Trophoblast cell (in vitro differentiated cells and primary cell): ENCODE measurements around the gene PDIA2.

ENCODE experiments used
- DNase-seq, 2 donors: peaks; one replicate each; pipeline ENCODE4 v3.0.0-alpha.2; 2016
- H2AFZ ChIP-seq: 2 replicates; pipeline ENCODE4 v1.6.1; 2013; ENCODE audit warnings: low read length, moderate library complexity, mild to moderate bottlenecking; ENCODE audit not compliant: insufficient read depth, poor library complexity
- H2AK5ac ChIP-seq: 2 replicates; pipeline ENCODE4 v1.6.1; 2013; ENCODE audit warnings: mild to moderate bottlenecking, low read length
- H2BK120ac ChIP-seq: 2 replicates; pipeline ENCODE4 v1.6.1; 2013; ENCODE audit warnings: low read length, mild to moderate bottlenecking, moderate library complexity; ENCODE audit not compliant: insufficient read depth, poor library complexity
- H2BK12ac ChIP-seq: 2 replicates; pipeline ENCODE4 v1.6.1; 2013; ENCODE audit warnings: mild to moderate bottlenecking, low read length, moderate library complexity
- H2BK5ac ChIP-seq: 2 replicates; pipeline ENCODE4 v1.6.1; 2013; ENCODE audit warnings: low read length, low read depth, moderate library complexity, mild to moderate bottlenecking; ENCODE audit not compliant: poor library complexity
- H3K14ac ChIP-seq: 2 replicates; pipeline ENCODE4 v1.6.1; 2013; ENCODE audit warnings: mild to moderate bottlenecking, low read length
- H3K18ac ChIP-seq: 2 replicates; pipeline ENCODE4 v1.6.1; 2013; ENCODE audit warnings: mild to moderate bottlenecking, low read length
- H3K23ac ChIP-seq: 2 replicates; pipeline ENCODE4 v1.6.1; 2013; ENCODE audit warnings: low read length
- H3K27ac ChIP-seq: 2 replicates; pipeline ENCODE4 v1.5.1; 2013; ENCODE audit warnings: low read depth, mild to moderate bottlenecking, inconsistent platforms, low read length, moderate library complexity
- H3K27me3 ChIP-seq: 2 replicates; pipeline ENCODE4 v1.6.1; 2013; ENCODE audit warnings: inconsistent platforms, mild to moderate bottlenecking, low read length, moderate library complexity; ENCODE audit not compliant: insufficient read depth
- H3K36me3 ChIP-seq, 2 experiments: 1 replicate in 1 of 2; 2 replicates in 1 of 2; pipeline ENCODE4 v1.6.1; 2013; ENCODE audit warnings: low read length in 2 of 2, mild to moderate bottlenecking in 2 of 2, moderate library complexity in 1 of 2; ENCODE audit not compliant: insufficient read depth in 2 of 2, control insufficient read depth in 1 of 2
- H3K4ac ChIP-seq: 2 replicates; pipeline ENCODE4 v1.6.1; 2013; ENCODE audit warnings: low read depth, mild to moderate bottlenecking, low read length, moderate library complexity
- H3K4me1 ChIP-seq, 2 experiments: 1 replicate in 1 of 2; 2 replicates in 1 of 2; pipeline ENCODE4 v1.6.1; 2013; ENCODE audit warnings: low read length in 2 of 2, mild to moderate bottlenecking in 2 of 2, moderate library complexity in 1 of 2; ENCODE audit not compliant: insufficient read depth in 2 of 2, control insufficient read depth in 1 of 2
- H3K4me2 ChIP-seq: 2 replicates; pipeline ENCODE4 v1.6.1; 2013; ENCODE audit warnings: inconsistent platforms, mild to moderate bottlenecking, low read length, moderate library complexity
- H3K4me3 ChIP-seq: 2 replicates; pipeline ENCODE4 v1.5.1; 2013; ENCODE audit warnings: mild to moderate bottlenecking, low read depth, low read length, inconsistent platforms
- H3K79me1 ChIP-seq: one replicate; pipeline ENCODE4 v1.6.1; 2013; ENCODE audit warnings: low read length
- H3K79me2 ChIP-seq: 2 replicates; pipeline ENCODE4 v1.6.1; 2013; ENCODE audit warnings: low read length, mild to moderate bottlenecking; ENCODE audit not compliant: control insufficient read depth, insufficient read depth, poor library complexity
- H3K9ac ChIP-seq: 2 replicates; pipeline ENCODE4 v1.6.1; 2013; ENCODE audit warnings: mild to moderate bottlenecking, low read length
- H3K9me3 ChIP-seq: 2 replicates; pipeline ENCODE4 v1.6.1; 2013; ENCODE audit warnings: low read depth, mild to moderate bottlenecking, control low read depth, inconsistent platforms, low read length; ENCODE audit not compliant: insufficient read depth
- H4K12ac ChIP-seq: 2 replicates; pipeline ENCODE4 v1.6.1; 2013; ENCODE audit warnings: low read depth, mild to moderate bottlenecking, low read length, moderate library complexity
- H4K8ac ChIP-seq: 2 replicates; pipeline ENCODE4 v1.6.1; 2013; ENCODE audit warnings: low read depth, mild to moderate bottlenecking, low read length, moderate library complexity
- H4K91ac ChIP-seq: one replicate; pipeline ENCODE4 v1.6.1; 2013; ENCODE audit warnings: low read depth, mild to moderate bottlenecking, low read length, moderate library complexity
- WGBS: extraction: QIAGEN DNeasy Blood & Tissue Kit; methylation state at CpG from one replicate; pipeline ENCODE4 v1.1.7; 2013; ENCODE audit warnings: missing lambda C conversion rate; ENCODE audit not compliant: insufficient read length, insufficient coverage; ENCODE audit errors: extremely low coverage; 5-methylcytosine and 5-hydroxymethylcytosine counted together

Gene PDIA2

GRCh38 chr16:242281-242680, 40.7 kb upstream of the PDIA2 start:
- Histone ChIP-seq H3K4me1 (no peaks in the 10 kb centered on the region), H4K12ac (no peak overlapping the region), H2BK5ac (no peak overlapping the region), H3K9ac (no peak overlapping the region), H2AFZ (no peak overlapping the region), H3K36me3 (no peaks in the 10 kb centered on the region), H3K79me1 (no peaks in the 10 kb centered on the region), H3K23ac (no peak overlapping the region), H3K4me2 (no peak overlapping the region), H2BK120ac (no peak overlapping the region), H3K18ac (no peak overlapping the region), H4K8ac (no peak overlapping the region), H3K27ac (no peak overlapping the region), H3K27me3 (no peaks in the 10 kb centered on the region), H4K91ac (no peak overlapping the region), H3K4me3 (no peak overlapping the region), H2AK5ac (no peak overlapping the region), H3K14ac (no peak overlapping the region), H3K9me3 (no peaks in the 10 kb centered on the region), H3K4ac (no peak overlapping the region), H3K79me2 (no peaks in the 10 kb centered on the region), H2BK12ac (no peak overlapping the region)
- no peak for DNase-seq
- no CpG with 5 or more reads among the region's 10 CpGs for WGBS

GRCh38 chr16:243348-243747, 39.6 kb upstream of the PDIA2 start:
- Histone ChIP-seq H2AFZ (no peak overlapping the region), H3K4me1 (no peaks in the 10 kb centered on the region), H3K79me1 (no peaks in the 10 kb centered on the region), H3K4me3 (no peak overlapping the region), H2BK120ac (no peak overlapping the region), H3K4ac (no peak overlapping the region), H3K14ac (no peak overlapping the region), H3K27me3 (no peaks in the 10 kb centered on the region), H3K27ac (no peak overlapping the region), H2BK5ac (no peak overlapping the region), H3K18ac (no peak overlapping the region), H4K91ac (no peak overlapping the region), H2BK12ac (no peak overlapping the region), H3K9ac (no peak overlapping the region), H4K8ac (no peak overlapping the region), H3K9me3 (no peaks in the 10 kb centered on the region), H3K4me2 (no peak overlapping the region), H4K12ac (no peak overlapping the region), H3K23ac (no peak overlapping the region), H2AK5ac (no peak overlapping the region), H3K36me3 (no peaks in the 10 kb centered on the region), H3K79me2 (no peaks in the 10 kb centered on the region)
- DNase-seq, result no peak
- WGBS, result no CpG with 5 or more reads among the region's 4 CpGs

GRCh38 chr16:245105-245504, 37.9 kb upstream of the PDIA2 start:
- no peaks in the 10 kb centered on the region for H3K79me2 ChIP-seq
- no peak overlapping the region for H3K14ac ChIP-seq
- H3K27me3 ChIP-seq, result no peaks in the 10 kb centered on the region
- H3K18ac ChIP-seq, result no peak overlapping the region
- WGBS, result no CpG with 5 or more reads among the region's 9 CpGs
- H2AK5ac ChIP-seq, result no peak overlapping the region
- H3K9me3 ChIP-seq, result no peaks in the 10 kb centered on the region
- H3K36me3 ChIP-seq, result peaks cover 0 to under 1% of the 10 kb centered on the region in 2 experiments
- H3K27ac ChIP-seq, result no peak overlapping the region
- no peak overlapping the region for H3K4ac ChIP-seq
- no peak overlapping the region for H2BK5ac ChIP-seq
- no peak overlapping the region for H3K23ac ChIP-seq
- peaks cover 0 to 1% of the 10 kb centered on the region in 2 experiments for H3K4me1 ChIP-seq
- no peak overlapping the region for H2AFZ ChIP-seq
- H3K4me2 ChIP-seq, result no peak overlapping the region
- H3K9ac ChIP-seq, result no peak overlapping the region
- H3K79me1 ChIP-seq, result no peaks in the 10 kb centered on the region
- no peak overlapping the region for H3K4me3 ChIP-seq
- H2BK12ac ChIP-seq, result no peak overlapping the region
- DNase-seq, result no peak
- no peak overlapping the region for H4K12ac ChIP-seq
- no peak overlapping the region for H4K8ac ChIP-seq
- no peak overlapping the region for H2BK120ac ChIP-seq
- H4K91ac ChIP-seq, result no peak overlapping the region

- H2BK5ac ChIP-seq, result no peak overlapping the region
- no CpG with 5 or more reads among the region's 12 CpGs for WGBS
- no peaks in the 10 kb centered on the region for H3K9me3 ChIP-seq
Measured at GRCh38 chr16:247027-247426, 35.9 kb upstream of the PDIA2 start.

More at GRCh38 chr16:247027-247426, 35.9 kb upstream of the PDIA2 start:
- Histone ChIP-seq H3K27me3 (no peaks in the 10 kb centered on the region), H3K4me1 (peaks cover 0 to 3% of the 10 kb centered on the region in 2 experiments), H3K18ac (no peak overlapping the region), H2AK5ac (no peak overlapping the region), H3K9ac (no peak overlapping the region), H3K79me1 (no peaks in the 10 kb centered on the region), H4K12ac (no peak overlapping the region), H3K4ac (no peak overlapping the region), H3K14ac (no peak overlapping the region), H2BK120ac (no peak overlapping the region), H3K36me3 (peaks cover 2% of the 10 kb centered on the region in 2 experiments), H2AFZ (no peak overlapping the region), H3K4me3 (no peak overlapping the region), H4K91ac (no peak overlapping the region), H3K79me2 (no peaks in the 10 kb centered on the region), H2BK12ac (no peak overlapping the region), H4K8ac (no peak overlapping the region), H3K23ac (no peak overlapping the region), H3K4me2 (no peak overlapping the region), H3K27ac (no peak overlapping the region)
- no peak for DNase-seq
